Mesendoderm (in vitro differentiated cells): ENCODE measurements around the gene OR5B12.
"Not testable (repeated sequence)": the region's sequence is repeated elsewhere in the genome, so short reads cannot be mapped to it uniquely, and the experiment has no call there.

ENCODE experiments used
- DNase-seq: peaks from one replicate; pipeline ENCODE4 v3.0.0; 2013
- H2AK5ac ChIP-seq: 2 replicates; pipeline ENCODE4 v1.6.1; 2013; ENCODE audit warnings: low read length, inconsistent platforms
- H2BK120ac ChIP-seq: 2 replicates; pipeline ENCODE4 v1.6.1; 2013; ENCODE audit warnings: low read depth, mild to moderate bottlenecking, low read length, moderate library complexity, mixed read lengths
- H2BK15ac ChIP-seq: replicated peaks from 2 replicates; pipeline ENCODE4 v1.6.1; 2013; ENCODE audit warnings: low read depth, mild to moderate bottlenecking, moderate library complexity
- H2BK5ac ChIP-seq: 2 replicates; pipeline ENCODE4 v1.6.1; 2013; ENCODE audit warnings: low read length, inconsistent platforms
- H3K18ac ChIP-seq: 2 replicates; pipeline ENCODE4 v1.6.1; 2013; ENCODE audit warnings: mild to moderate bottlenecking, low read length, mixed read lengths
- H3K23ac ChIP-seq: one replicate; pipeline ENCODE4 v1.6.1; 2013; ENCODE audit warnings: low read length
- H3K27ac ChIP-seq: 2 replicates; pipeline ENCODE4 v1.5.1; 2013; ENCODE audit warnings: low read depth, mild to moderate bottlenecking, inconsistent platforms, low read length, moderate library complexity
- H3K27me3 ChIP-seq: 2 replicates; pipeline ENCODE4 v1.6.1; 2013; ENCODE audit warnings: low read length, control low read depth, mild to moderate bottlenecking, inconsistent platforms; ENCODE audit not compliant: insufficient read depth, poor library complexity
- H3K36me3 ChIP-seq: 2 replicates; pipeline ENCODE4 v1.6.1; 2013; ENCODE audit warnings: low read length, inconsistent platforms; ENCODE audit not compliant: control insufficient read depth, insufficient read depth
- H3K4ac ChIP-seq: one replicate; pipeline ENCODE4 v1.6.1; 2013; ENCODE audit warnings: low read depth, mild to moderate bottlenecking, low read length, moderate library complexity
- H3K4me1 ChIP-seq: 2 replicates; pipeline ENCODE4 v1.6.1; 2013; ENCODE audit warnings: low read depth, low read length, inconsistent platforms; ENCODE audit not compliant: control insufficient read depth
- H3K4me2 ChIP-seq: 2 replicates; pipeline ENCODE4 v1.6.1; 2013; ENCODE audit warnings: low read length
- H3K4me3 ChIP-seq: 2 replicates; pipeline ENCODE4 v1.5.1; 2013; ENCODE audit warnings: mild to moderate bottlenecking, low read length
- H3K56ac ChIP-seq: one replicate; pipeline ENCODE4 v1.6.1; 2013; ENCODE audit warnings: low read length
- H3K79me1 ChIP-seq: 2 replicates; pipeline ENCODE4 v1.6.1; 2013; ENCODE audit warnings: low read length, inconsistent platforms
- H3K79me2 ChIP-seq: 2 replicates; pipeline ENCODE4 v1.6.1; 2013; ENCODE audit warnings: mild to moderate bottlenecking, low read length; ENCODE audit not compliant: control insufficient read depth, insufficient read depth
- H3K9ac ChIP-seq: 2 replicates; pipeline ENCODE4 v1.6.1; 2013; ENCODE audit warnings: low read length, inconsistent platforms
- H4K5ac ChIP-seq: one replicate; pipeline ENCODE4 v1.6.1; 2013; ENCODE audit warnings: low read length
- H4K8ac ChIP-seq: one replicate; pipeline ENCODE4 v1.6.1; 2013; ENCODE audit warnings: low read depth, mild to moderate bottlenecking, control low read depth, low read length, moderate library complexity
- WGBS: extraction: QIAGEN DNeasy Blood & Tissue Kit; methylation state at CpG from one replicate; pipeline ENCODE4 v1.1.7; 2013; ENCODE audit warnings: low lambda C conversion rate, missing lambda C conversion rate; ENCODE audit not compliant: insufficient coverage; ENCODE audit errors: extremely low coverage; 5-methylcytosine and 5-hydroxymethylcytosine counted together

The OR5B12 gene

GRCh38 chr11:58433638-58434203 is 8.3 kb downstream of the OR5B12 start:
- Histone ChIP-seq H2BK15ac (no peak overlapping the region), H3K9ac (no peak overlapping the region), H3K36me3 (no peaks in the 10 kb centered on the region), H4K8ac (no peak overlapping the region), H3K79me2 (no peaks in the 10 kb centered on the region), H3K27ac (no peak overlapping the region), H3K79me1 (no peaks in the 10 kb centered on the region), H3K4me1 (no peaks in the 10 kb centered on the region), H3K4me2 (no peak overlapping the region), H3K4me3 (no peak overlapping the region), H4K5ac (no peak overlapping the region), H3K23ac (no peak overlapping the region), H3K27me3 (no peaks in the 10 kb centered on the region), H2BK120ac (no peak overlapping the region), H2AK5ac (no peak overlapping the region), H3K4ac (no peak overlapping the region), H3K56ac (no peak overlapping the region), H2BK5ac (no peak overlapping the region), H3K18ac (no peak overlapping the region)
- no CpG with 5 or more reads among the region's 3 CpGs for WGBS
- DNase-seq = no peak

GRCh38 chr11:58429273-58429672 is 12.8 kb downstream of the OR5B12 start:
- no CpG with 5 or more reads among the region's 1 CpG for WGBS
- H3K56ac ChIP-seq = no peak overlapping the region
- H3K18ac ChIP-seq = no peak overlapping the region

GRCh38 chr11:58428021-58428420 is 14.0 kb downstream of the OR5B12 start, which contains the start of gene OR5B2:
Gene OR5B2, minus strand, starts transcription at chr11:58428121. Its CDS starts 4,860 bp downstream, at chr11:58423261.
- Histone ChIP-seq H3K27me3 (no peaks in the 10 kb centered on the region), H2AK5ac (no peak within 1 kb of the TSS), H4K5ac (no peak within 1 kb of the TSS), H3K4me3 (no peak within 1 kb of the TSS), H2BK15ac (no peak within 1 kb of the TSS), H3K79me2 (no peaks in the 10 kb centered on the region), H3K79me1 (no peaks in the 10 kb centered on the region), H3K23ac (no peak within 1 kb of the TSS), H3K36me3 (no peaks in the 10 kb centered on the region), H3K9ac (no peak within 1 kb of the TSS), H2BK120ac (no peak within 1 kb of the TSS), H3K18ac (no peak within 1 kb of the TSS), H3K27ac (no peak within 1 kb of the TSS), H3K56ac (no peak within 1 kb of the TSS), H3K4me1 (no peaks in the 10 kb centered on the region), H2BK5ac (no peak within 1 kb of the TSS), H4K8ac (no peak within 1 kb of the TSS), H3K4me2 (no peak within 1 kb of the TSS), H3K4ac (no peak within 1 kb of the TSS)
- WGBS = no CpG with 5 or more reads among the region's 3 CpGs
- no peak for DNase-seq

More at GRCh38 chr11:58429273-58429672, 12.8 kb downstream of the OR5B12 start:
- H3K4ac ChIP-seq = no peak overlapping the region
- no peaks in the 10 kb centered on the region for H3K79me2 ChIP-seq
- no peak for DNase-seq
- H3K9ac ChIP-seq = no peak overlapping the region
- no peaks in the 10 kb centered on the region for H3K36me3 ChIP-seq
- no peak overlapping the region for H3K23ac ChIP-seq
- H2AK5ac ChIP-seq = no peak overlapping the region
- no peaks in the 10 kb centered on the region for H3K79me1 ChIP-seq
- H3K27ac ChIP-seq = no peak overlapping the region
- no peak overlapping the region for H4K8ac ChIP-seq
- no peak overlapping the region for H2BK5ac ChIP-seq
- no peak overlapping the region for H4K5ac ChIP-seq
- H3K4me3 ChIP-seq = no peak overlapping the region
- H3K4me1 ChIP-seq = no peaks in the 10 kb centered on the region
- no peaks in the 10 kb centered on the region for H3K27me3 ChIP-seq
- H2BK120ac ChIP-seq = no peak overlapping the region
- no peak overlapping the region for H2BK15ac ChIP-seq
- H3K4me2 ChIP-seq = no peak overlapping the region

- Histone ChIP-seq H3K9ac (no peak within 1 kb of the TSS), H4K8ac (no peak within 1 kb of the TSS), H2BK5ac (no peak within 1 kb of the TSS), H3K27me3 (no peaks in the 10 kb centered on the region), H4K5ac (no peak within 1 kb of the TSS), H3K79me1 (no peaks in the 10 kb centered on the region), H3K36me3 (no peaks in the 10 kb centered on the region), H3K4me1 (no peaks in the 10 kb centered on the region), H3K4ac (no peak within 1 kb of the TSS), H3K4me2 (no peak within 1 kb of the TSS), H3K27ac (no peak within 1 kb of the TSS), H3K18ac (no peak within 1 kb of the TSS), H2AK5ac (no peak within 1 kb of the TSS), H3K56ac (no peak within 1 kb of the TSS), H3K79me2 (no peaks in the 10 kb centered on the region), H2BK120ac (no peak within 1 kb of the TSS), H3K23ac (no peak within 1 kb of the TSS), H2BK15ac (no peak within 1 kb of the TSS), H3K4me3 (no peak within 1 kb of the TSS)
- no peak for DNase-seq
- no CpG with 5 or more reads among the region's 1 CpG for WGBS
Measured at GRCh38 chr11:58406774-58407173, 35.3 kb downstream of the OR5B12 start, which contains the start of gene OR5B3. Gene OR5B3, minus strand, starts transcription at chr11:58406874. Its CDS starts 3,465 bp downstream, at chr11:58403409.

GRCh38 chr11:58399622-58400021 is 42.4 kb downstream of the OR5B12 start:
- no CpG with 5 or more reads among the region's 2 CpGs for WGBS
- not testable (repeated sequence) for H3K79me2 ChIP-seq, H3K56ac ChIP-seq, H3K4ac ChIP-seq, H3K4me2 ChIP-seq, H3K27ac ChIP-seq, H4K8ac ChIP-seq, H2BK120ac ChIP-seq, DNase-seq, H2AK5ac ChIP-seq, H3K23ac ChIP-seq, H3K18ac ChIP-seq, H3K27me3 ChIP-seq, H3K79me1 ChIP-seq, H3K4me1 ChIP-seq, H3K36me3 ChIP-seq, H3K9ac ChIP-seq, H2BK5ac ChIP-seq, H2BK15ac ChIP-seq, H4K5ac ChIP-seq, H3K4me3 ChIP-seq

GRCh38 chr11:58395581-58395980 is 46.5 kb downstream of the OR5B12 start:
- no peak overlapping the region for H3K4ac ChIP-seq
- no peak overlapping the region for H2BK120ac ChIP-seq
- no peaks in the 10 kb centered on the region for H3K79me1 ChIP-seq
- H4K5ac ChIP-seq = no peak overlapping the region
- no peaks in the 10 kb centered on the region for H3K27me3 ChIP-seq
- H2BK15ac ChIP-seq = no peak overlapping the region
- DNase-seq = no peak
- no peak overlapping the region for H3K4me3 ChIP-seq
- no peak overlapping the region for H3K56ac ChIP-seq
- H3K4me1 ChIP-seq = no peaks in the 10 kb centered on the region
- no peak overlapping the region for H3K27ac ChIP-seq
- no peak overlapping the region for H3K4me2 ChIP-seq
- no peak overlapping the region for H4K8ac ChIP-seq
- no peak overlapping the region for H2AK5ac ChIP-seq
- H3K36me3 ChIP-seq = no peaks in the 10 kb centered on the region
- no peak overlapping the region for H3K23ac ChIP-seq
- H3K18ac ChIP-seq = no peak overlapping the region
- H3K79me2 ChIP-seq = no peaks in the 10 kb centered on the region
- no peak overlapping the region for H2BK5ac ChIP-seq
- no CpG with 5 or more reads among the region's 2 CpGs for WGBS
- H3K9ac ChIP-seq = no peak overlapping the region
